ENCODE data around the gene CCN2. TPM values are rescaled to one million over a fixed set of nuclear protein-coding genes. Genes with fewer than 3 reads are reported as not detected.

Gene CCN2
- total and polyA plus RNA-seq, 2 of the 8 experiments (the other 6 are each of a cell fraction or from before 2014, with no cell fraction given): 25.0 to 107 TPM

DNA sequence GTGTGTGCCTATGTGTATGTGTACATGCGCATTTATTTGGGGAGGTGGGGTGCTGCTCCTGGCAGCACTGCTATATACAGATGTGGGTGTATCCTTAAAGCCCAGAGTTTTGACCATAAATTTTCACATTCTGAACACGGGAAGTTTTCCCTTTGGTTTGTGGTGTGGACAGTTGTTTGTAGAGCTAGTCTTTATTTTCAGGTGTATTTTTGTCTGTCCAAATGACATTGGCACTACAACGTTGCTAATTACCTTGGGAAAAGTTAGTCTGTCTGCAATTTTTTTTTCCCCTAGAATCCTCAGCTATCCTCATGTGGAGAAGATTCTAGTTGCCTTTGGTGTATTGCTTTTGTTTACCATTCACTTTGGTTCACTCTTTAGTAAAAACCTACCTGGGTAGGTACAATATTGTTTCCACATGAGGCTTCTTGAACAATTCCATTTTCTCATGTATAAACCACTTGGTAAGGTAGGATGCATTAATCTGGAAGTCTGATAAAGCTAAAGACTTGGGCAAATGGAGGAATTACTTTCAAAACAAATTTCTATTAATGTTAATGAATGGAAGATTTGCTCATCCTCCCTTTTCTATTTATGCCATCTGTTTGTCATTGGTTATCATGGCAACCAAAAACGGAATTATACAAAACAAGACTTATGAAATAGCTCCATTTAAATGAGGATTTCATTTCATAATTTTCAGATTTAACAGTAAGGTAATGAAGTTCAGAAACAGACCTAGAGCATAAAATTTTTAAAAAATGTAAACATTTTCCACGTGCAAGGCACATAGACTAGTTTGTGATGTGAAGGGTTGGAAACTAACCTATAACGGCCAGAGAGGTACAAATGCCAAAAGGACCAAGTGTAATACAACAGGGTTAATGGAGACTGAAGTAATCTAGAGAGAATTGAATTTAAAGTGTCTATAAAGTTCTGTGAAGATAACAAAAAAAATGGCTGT lies 3.9 kb downstream of the CCN2 start:
- Histone ChIP-seq H3K14ac (ENCODE audit: insufficient read length) (no peak overlapping the region), H4K5ac (ENCODE audit: insufficient read length, low read depth, low read length) (no peak overlapping the region), H3K9ac (replicated peaks in 1 of 4; ENCODE audit: extremely low read depth in 1 of 4, low read depth in 3 of 4, low read length in 3 of 4) (no peak overlapping the region), H2AK5ac (ENCODE audit: low read depth, low read length) (no peak overlapping the region), H2AFZ (ENCODE audit: low read length) (no peak overlapping the region), H3K56ac (replicated peaks; ENCODE audit: insufficient read length, low read depth, low read length) (no peak overlapping the region), H3K27ac (ENCODE audit: low read depth, low read length) (no peak overlapping the region), H2BK15ac (ENCODE audit: low read length) (no peak overlapping the region), H3K9me3 (ENCODE audit: insufficient read depth in 2 of 2, low read depth in 1 of 2, low read length in 1 of 2) (no peaks in the 10 kb centered on the region), H2BK5ac (ENCODE audit: low read depth, low read length) (no peak overlapping the region), H3K4me1 (replicated peaks in 1 of 4; ENCODE audit: control insufficient read depth in 3 of 4, insufficient read depth in 4 of 4, low read length in 3 of 4) (peaks cover under 1 to 8% (median 6%) of the 10 kb centered on the region in 4 experiments; a peak in 6 of 7 replicates), H3K4ac (replicated peaks; ENCODE audit: insufficient read length, low read depth, low read length) (no peak overlapping the region), H3K27me3 (replicated peaks in 1 of 4; ENCODE audit: control insufficient read depth in 3 of 4, extremely low read depth in 1 of 4, insufficient read depth in 3 of 4, low read length in 3 of 4) (no peaks in the 10 kb centered on the region), H3K23me2 (ENCODE audit: low read depth, low read length) (peaks cover 8% of the 10 kb centered on the region), H2BK120ac (replicated peaks; ENCODE audit: low read depth, low read length) (no peak overlapping the region), H3K4me3 (ENCODE audit: extremely low read depth in 1 of 4, insufficient read depth in 2 of 4, low read depth in 3 of 4, low read length in 4 of 4) (no peak overlapping the region), H3K18ac (ENCODE audit: extremely low read depth, low read length) (no peak overlapping the region), H3K36me3 (ENCODE audit: control insufficient read depth in 2 of 4, insufficient read depth in 4 of 4, low read length in 3 of 4) (peaks cover 2 to 35% (median 16%) of the 10 kb centered on the region in 4 experiments; a peak in 7 of 8 replicates), H4K91ac (replicated peaks; ENCODE audit: insufficient read length, low read length) (no peak overlapping the region), H3K23ac (ENCODE audit: insufficient read length) (no peak overlapping the region), H2BK12ac (ENCODE audit: low read depth, low read length) (no peak overlapping the region), H3K79me1 (ENCODE audit: low read depth, low read length) (peaks cover 2% of the 10 kb centered on the region; the same call in 1 of the 2 replicates), H2BK20ac (ENCODE audit: low read length) (no peak overlapping the region), H3K4me2 (ENCODE audit: insufficient read depth in 1 of 2, low read depth in 2 of 2, low read length in 2 of 2) (no peak overlapping the region; a peak in 1 of 4 replicates), H3K79me2 (ENCODE audit: control insufficient read depth in 1 of 2, insufficient read depth in 2 of 2, low read length in 2 of 2) (peaks cover 0 to 23% of the 10 kb centered on the region in 2 experiments; a peak in 3 of 4 replicates), H4K8ac (ENCODE audit: extremely low read depth, insufficient read depth, low read length) (no peak overlapping the region), H4K20me1 (replicated peaks in 1 of 2; ENCODE audit: control insufficient read depth in 1 of 2, insufficient read depth in 2 of 2, low read length in 2 of 2) (peaks cover 18 to 19% of the 10 kb centered on the region in 2 experiments)
- 83% methylated on average over 6 of the region's 6 CpGs; no CpG with 5 or more reads in 1 of the 2 experiments for WGBS, 2 experiments (ENCODE audit: extremely low coverage in 1 of 2, insufficient coverage in 1 of 2, insufficient read length in 1 of 2, insufficient replicate concordance in 2 of 2, low coverage in 1 of 2, low lambda C conversion rate in 2 of 2, missing lambda C conversion rate in 1 of 2)
- DNase-seq (ENCODE audit: low read depth in 1 of 2, low spot score in 2 of 2): no peak
- CTCF ChIA-PET (ENCODE audit: partially characterized antibody): interaction anchor here (1.1 to 5.4 kb wide), 7 partner anchors 9 to 39 kb away, joined by 3 to 36 read pairs (median 5); no protein-coding TSS in a partner anchor
- POLR2A ChIA-PET (ENCODE audit: partially characterized antibody): interaction anchor here (0.8 to 8.8 kb wide), 10 partner anchors 9 to 867 kb away, joined by 3 to 216 read pairs (median 4); partner anchors contain the start of gene RPS12
- no peak for FAIRE-seq
- TF ChIP-seq BRCA1 (IDR thresholded peaks at IDR 0.05; ENCODE audit: low read depth, low read length) (no peak), SP4 (IDR thresholded peaks at IDR 0.05; ENCODE audit: low read length) (peak; percentile 62; the same call in 1 of the 2 replicates), KDM1A (IDR thresholded peaks at IDR 0.05; ENCODE audit: borderline replicate concordance, low read length) (no peak), HDAC6 (IDR thresholded peaks at IDR 0.05; ENCODE audit: low read depth, low read length) (no peak), CHD2 (IDR thresholded peaks at IDR 0.05; ENCODE audit: low read length) (0 out of 2 replicates have a peak, but pooled peaks have one; percentile 17), HDAC2 (IDR thresholded peaks at IDR 0.05; ENCODE audit: borderline replicate concordance in 1 of 2, low read depth in 2 of 2, low read length in 2 of 2) (no peak), SIRT6 (IDR thresholded peaks at IDR 0.05; ENCODE audit: low read length) (no peak)
- TF ChIP-seq, protein P1, sequence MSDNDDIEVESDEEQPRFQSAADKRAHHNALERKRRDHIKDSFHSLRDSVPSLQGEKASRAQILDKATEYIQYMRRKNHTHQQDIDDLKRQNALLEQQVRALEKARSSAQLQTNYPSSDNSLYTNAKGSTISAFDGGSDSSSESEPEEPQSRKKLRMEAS (IDR thresholded peaks at IDR 0.05): no peak
- TF ChIP-seq, protein P2, sequence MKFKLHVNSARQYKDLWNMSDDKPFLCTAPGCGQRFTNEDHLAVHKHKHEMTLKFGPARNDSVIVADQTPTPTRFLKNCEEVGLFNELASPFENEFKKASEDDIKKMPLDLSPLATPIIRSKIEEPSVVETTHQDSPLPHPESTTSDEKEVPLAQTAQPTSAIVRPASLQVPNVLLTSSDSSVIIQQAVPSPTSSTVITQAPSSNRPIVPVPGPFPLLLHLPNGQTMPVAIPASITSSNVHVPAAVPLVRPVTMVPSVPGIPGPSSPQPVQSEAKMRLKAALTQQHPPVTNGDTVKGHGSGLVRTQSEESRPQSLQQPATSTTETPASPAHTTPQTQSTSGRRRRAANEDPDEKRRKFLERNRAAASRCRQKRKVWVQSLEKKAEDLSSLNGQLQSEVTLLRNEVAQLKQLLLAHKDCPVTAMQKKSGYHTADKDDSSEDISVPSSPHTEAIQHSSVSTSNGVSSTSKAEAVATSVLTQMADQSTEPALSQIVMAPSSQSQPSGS (IDR thresholded peaks at IDR 0.05; ENCODE audit: low read length): no peak; the same call in 1 of the 2 replicates
